GM12891 (cell line): ENCODE data around the gene COG7.
"Not testable (repeated sequence)": the region's sequence is repeated elsewhere in the genome, so short reads cannot be mapped to it uniquely, and the experiment has no call there.

Experiments
- DNase-seq: peaks from one replicate; pipeline ENCODE4 v3.0.0; 2011; ENCODE audit warnings: low spot score; ENCODE audit not compliant: insufficient read length
- FAIRE-seq: peaks from 2 replicates; lab custom pipeline; 2011; peaks lifted over from hg19 to GRCh38; lab: Jason Lieb, UNC
- PAX5 ChIP-seq: IDR thresholded peaks from 2 replicates; pipeline ENCODE4 v1.6.1; 2011; ENCODE audit warnings: low read length, moderate library complexity, mild to moderate bottlenecking; ENCODE audit not compliant: insufficient read depth, severe bottlenecking
- POLR2A ChIP-seq: IDR thresholded peaks from 2 replicates; pipeline ENCODE4 v1.6.1; 2011; ENCODE audit warnings: low read depth, low read length, control low read depth
- POLR2AphosphoS5 ChIP-seq: IDR thresholded peaks from 2 replicates; pipeline ENCODE4 v1.6.1; 2011; ENCODE audit warnings: low read depth, low read length, control low read depth
- POU2F2 ChIP-seq: IDR thresholded peaks from 2 replicates; pipeline ENCODE4 v1.6.1; 2011; ENCODE audit warnings: low read depth, mild to moderate bottlenecking, control low read depth, low read length, moderate library complexity
- SPI1 ChIP-seq: IDR thresholded peaks from 2 replicates; pipeline ENCODE4 v1.6.1; 2011; ENCODE audit warnings: low read depth, low read length, control low read depth
- TAF1 ChIP-seq: IDR thresholded peaks from 2 replicates; pipeline ENCODE4 v1.6.1; 2011; ENCODE audit warnings: low read depth, low read length, control low read depth

COG7 gene

DNA sequence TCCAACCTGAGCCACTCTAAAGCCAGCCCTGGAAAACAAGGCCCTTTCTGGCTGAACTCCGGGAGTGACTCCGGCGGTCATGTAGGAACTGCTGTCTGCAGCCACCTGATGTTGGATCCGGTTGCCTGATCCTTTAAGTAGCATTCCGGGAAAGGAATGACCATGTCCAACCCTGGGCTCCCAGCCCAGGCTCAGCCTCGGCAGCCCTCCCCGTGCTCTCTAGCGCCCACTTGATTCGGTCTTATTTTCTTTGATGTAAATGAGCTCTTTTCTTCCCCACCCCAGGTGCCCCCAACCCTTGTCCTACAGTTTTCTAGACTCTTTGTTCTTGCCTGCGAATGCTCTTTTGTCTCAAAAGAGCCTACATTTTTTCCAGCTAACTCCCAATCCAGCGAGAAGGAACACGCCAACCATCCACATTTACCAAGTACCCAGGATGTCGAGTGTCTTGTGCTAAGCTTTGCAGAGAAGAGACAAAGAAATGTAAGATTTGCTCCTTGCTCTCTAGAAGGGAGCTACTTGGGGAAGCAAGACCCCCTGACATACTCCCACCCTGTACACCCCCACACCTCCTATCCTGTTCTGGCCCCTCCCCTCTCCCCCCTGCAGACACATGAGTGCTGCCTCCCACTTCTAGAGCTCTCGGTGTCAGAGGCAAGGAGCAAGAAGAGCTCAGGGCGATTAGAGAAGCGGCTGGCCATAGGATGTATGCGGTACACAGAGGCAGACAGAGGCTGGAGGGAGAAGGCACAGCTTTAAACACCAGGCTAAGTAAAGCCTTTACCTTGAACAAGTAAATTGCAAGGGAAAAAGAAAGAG, 53.8 kb downstream of the COG7 start:
- TF ChIP-seq POU2F2 (no peak), SPI1 (no peak), POLR2AphosphoS5 (no peak), TAF1 (no peak), POLR2A (no peak), PAX5 (no peak)
- DNase-seq (no peak), FAIRE-seq (no peak)

DNA sequence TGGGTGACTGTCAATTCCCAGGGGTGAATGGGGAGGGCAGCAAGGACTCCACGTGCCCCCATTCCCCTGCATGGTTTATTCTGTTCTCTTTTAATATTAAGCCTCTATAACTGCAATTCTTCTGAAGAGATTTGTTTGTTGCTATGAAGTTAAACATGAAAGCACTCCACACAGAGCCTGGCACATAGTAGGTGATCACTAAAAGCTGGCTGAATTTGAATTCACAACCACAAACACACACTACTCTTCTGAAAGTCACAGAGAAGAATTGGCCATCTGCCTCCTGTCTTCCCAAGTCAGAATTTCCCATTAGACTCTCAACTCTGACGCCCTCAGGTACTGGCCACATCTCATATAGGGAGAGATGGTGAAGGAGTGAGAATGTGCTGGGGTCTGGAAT, 55.5 kb downstream of the COG7 start:
- DNase-seq (no peak), FAIRE-seq (no peak)
- TF ChIP-seq POLR2AphosphoS5 (no peak), SPI1 (no peak), TAF1 (no peak)

DNA sequence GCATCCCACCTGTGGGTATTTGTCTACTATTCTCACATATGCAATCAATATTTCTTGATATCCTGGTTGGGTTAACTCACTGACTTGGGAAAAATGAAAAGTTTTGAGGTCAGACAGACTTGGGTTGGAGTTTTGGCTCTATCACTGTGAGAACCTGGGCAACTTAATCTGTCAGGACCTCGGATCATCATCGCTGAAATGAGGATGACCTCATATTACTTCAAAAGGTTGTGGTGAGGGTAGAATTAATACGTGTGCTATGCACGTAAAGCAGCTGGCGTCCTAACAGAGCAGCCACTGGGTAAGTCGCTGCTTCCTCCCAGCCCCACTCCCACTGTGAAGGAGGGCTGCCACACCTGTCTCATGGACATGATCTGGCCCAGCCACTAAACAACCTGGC, 57.3 kb downstream of the COG7 start:
- DNase-seq (no peak), FAIRE-seq (no peak)
- TF ChIP-seq PAX5 (no peak), POU2F2 (no peak), POLR2AphosphoS5 (no peak), SPI1 (no peak), POLR2A (no peak), TAF1 (no peak)

DNA sequence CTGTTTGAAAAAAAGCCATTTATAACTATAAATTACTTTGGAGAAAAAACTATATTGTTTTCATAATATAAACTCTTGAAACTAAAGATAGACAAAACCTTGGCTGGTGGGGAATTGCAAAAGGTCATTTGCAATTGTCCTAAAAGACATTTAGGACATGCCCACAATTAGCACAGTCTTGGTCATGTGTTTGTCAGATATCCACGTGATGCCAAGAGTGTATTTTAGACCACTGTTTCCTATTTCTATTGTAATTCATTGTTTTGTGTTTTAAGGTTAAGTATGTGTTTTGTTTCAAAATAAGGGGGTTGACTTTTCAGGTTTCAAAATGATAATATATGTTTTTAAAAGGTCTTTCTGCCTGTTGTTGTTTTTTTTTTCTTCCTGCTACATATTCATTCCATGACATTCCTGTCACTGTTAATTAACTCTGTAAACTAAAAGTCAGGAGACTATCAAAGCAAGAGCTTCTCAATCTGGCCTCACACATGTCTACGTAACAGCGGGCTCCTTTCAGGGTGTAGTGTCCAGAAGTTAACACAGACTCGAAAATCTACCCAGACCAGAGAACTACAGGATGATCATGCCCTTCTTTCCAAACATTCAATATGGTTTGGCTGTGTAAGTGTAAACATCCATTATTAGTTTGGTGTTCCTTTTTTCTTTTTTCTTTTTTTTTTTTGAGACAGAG, 58.7 kb downstream of the COG7 start:
- TF ChIP-seq POLR2A, result no peak
- no peak for TF ChIP-seq PAX5
- no peak for TF ChIP-seq SPI1
- TF ChIP-seq POLR2AphosphoS5, result no peak
- TF ChIP-seq POU2F2, result no peak
- no peak for TF ChIP-seq TAF1
- FAIRE-seq, result no peak
- no peak for DNase-seq

DNA sequence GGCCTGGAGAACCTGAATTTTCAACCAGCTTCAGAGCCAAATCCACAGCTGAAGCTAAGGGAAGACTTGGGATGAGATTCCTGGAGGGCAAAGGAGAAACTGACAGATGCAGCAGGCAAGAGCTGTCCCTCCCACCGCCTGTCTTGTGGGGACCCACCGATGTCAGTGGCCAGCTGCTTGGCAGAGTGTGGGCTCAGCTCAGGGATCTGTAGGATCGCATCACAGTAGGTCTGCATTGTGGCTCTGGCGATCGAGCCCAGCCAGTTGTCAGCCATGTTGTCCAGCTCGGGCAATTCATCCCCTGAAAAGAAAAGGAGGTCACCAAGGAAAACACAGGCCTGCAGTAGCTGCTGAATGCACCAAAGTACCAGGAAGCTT, 60.8 kb downstream of the COG7 start:
- DNase-seq (no peak), FAIRE-seq (no peak)
- no peak for TF ChIP-seq POU2F2
- TF ChIP-seq TAF1, result no peak
- no peak for TF ChIP-seq PAX5
- no peak for TF ChIP-seq SPI1
- no peak for TF ChIP-seq POLR2AphosphoS5
- TF ChIP-seq POLR2A, result no peak

DNA sequence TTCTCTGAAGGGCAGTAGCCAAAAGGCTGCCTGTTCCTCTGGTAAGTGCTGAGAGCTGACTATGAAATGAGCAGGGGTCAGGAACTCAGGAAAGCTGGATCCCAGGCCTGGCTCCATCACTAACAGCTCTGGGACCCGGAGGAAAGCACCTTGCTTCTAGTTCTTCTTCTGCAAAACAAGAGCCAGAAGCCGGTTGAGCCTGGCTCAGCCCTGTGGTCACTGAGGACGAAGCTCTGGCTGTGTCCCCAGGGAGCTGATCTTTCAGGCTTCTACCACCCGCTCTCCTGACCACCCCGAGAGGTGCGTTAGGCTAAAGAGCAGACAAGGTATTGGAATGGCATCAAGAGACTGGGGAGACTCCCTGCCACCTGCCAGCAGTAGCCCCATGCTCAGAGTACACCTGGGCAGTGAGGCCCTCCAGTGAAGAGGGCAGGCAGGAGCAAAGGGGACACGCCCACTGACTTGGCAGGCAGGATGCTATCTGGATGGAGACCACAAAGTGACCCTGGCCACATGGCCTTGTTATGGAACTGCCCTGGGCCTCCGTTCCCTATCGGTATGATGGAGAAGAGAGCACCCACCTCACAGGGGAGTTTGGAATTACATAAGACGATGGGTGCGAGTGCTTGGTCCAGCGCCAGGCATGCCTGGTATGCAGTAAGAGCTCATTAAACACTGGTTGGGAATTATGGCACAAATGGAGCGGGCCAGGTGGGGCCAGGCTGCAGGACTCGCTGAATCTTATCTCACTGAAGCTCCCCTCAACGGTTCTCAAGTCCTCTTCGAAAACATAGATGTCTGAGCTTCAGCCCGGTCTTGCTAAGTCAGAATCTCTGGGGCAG, 61.4 kb downstream of the COG7 start:
- DNase-seq (no peak), FAIRE-seq (no peak)
- TF ChIP-seq POLR2A (no peak), POLR2AphosphoS5 (no peak), POU2F2 (no peak), TAF1 (no peak), PAX5 (no peak), SPI1 (no peak)

DNA sequence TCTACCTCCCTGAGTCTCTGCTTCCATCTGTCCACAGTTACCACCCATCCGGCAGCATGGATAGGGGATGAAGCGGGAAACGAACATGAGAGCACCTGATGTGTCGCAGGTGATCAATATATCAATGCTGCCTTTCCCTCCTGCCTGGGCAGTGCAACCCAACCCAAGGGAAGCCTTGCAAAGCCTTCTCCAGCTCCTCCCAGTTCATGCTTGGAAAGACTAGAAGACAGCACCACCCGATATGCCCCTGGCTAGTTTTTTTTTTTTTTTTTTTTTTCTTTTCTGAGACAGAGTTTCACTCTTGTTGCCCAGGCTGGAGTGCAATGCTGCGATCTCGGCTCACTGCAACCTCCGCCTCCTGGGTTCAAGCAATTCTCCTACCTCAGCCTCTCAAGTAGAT, 63.1 kb downstream of the COG7 start:
- DNase-seq, FAIRE-seq: not testable (repeated sequence)

DNA sequence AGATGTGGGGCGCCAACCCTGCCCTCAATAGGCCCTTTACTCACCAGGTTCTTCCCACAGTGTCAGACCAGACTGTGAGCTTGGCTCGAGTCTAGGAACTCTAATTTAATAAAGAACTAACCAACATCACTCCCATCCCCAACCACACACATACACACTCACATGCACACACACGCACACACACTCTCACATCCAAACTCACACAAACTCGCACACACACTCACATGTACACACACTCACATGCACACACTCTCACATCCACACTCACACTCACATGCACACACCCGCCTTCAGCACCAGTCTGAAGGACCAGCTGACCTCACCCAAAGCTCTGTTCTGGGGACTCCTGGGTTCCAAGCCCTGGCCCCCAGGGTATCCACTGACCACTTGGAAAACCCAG, 63.8 kb downstream of the COG7 start:
- TF ChIP-seq SPI1 (no peak), POLR2AphosphoS5 (no peak), POU2F2 (no peak)
- DNase-seq, result no peak
- no peak for FAIRE-seq

DNA sequence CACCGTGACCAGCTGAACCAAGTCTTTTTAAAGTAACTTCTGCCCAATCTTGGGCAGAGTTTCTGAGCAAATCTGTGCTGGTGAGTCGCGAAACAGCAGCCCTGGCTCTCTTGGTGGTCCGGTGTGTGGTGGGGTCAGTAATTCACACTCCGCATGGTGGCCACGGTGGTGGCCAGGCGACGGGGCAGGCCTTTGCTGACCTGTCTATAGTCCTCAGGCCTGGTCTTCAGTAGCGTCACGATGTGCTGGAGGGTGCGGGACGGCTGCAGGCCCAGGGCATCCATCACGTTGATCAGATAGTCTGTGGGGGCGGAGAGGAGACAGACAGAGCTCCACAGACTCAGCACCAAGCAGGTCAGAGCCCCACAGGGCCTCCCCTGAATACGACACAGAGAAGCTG, 64.2 kb downstream of the COG7 start:
- FAIRE-seq, result no peak
- DNase-seq, result no peak
- TF ChIP-seq SPI1, result no peak
- TF ChIP-seq POLR2A, result no peak

DNA sequence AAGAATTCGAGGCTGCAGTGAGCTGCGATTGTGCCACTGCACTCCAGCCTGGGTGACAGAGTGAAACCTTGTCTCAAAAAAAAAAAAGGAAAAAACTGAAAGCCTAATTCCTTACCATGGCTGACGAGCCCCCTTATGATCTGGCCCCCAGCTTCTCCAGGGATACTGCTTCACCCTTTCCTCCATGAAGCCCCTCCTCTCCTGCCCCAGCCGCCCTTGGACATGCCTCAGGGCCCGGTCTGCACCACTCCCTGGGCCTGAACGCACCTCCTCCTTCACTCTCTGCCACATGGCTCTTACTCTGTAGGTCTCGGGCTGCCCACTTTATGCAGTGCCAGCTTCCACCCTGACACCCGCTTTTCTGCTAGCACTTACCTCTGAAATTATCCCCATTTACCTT, 65.3 kb downstream of the COG7 start:
- DNase-seq (no peak), FAIRE-seq (no peak)
- TF ChIP-seq PAX5, result no peak
- TF ChIP-seq POLR2AphosphoS5, result no peak
- no peak for TF ChIP-seq POU2F2
- TF ChIP-seq SPI1, result no peak
- TF ChIP-seq TAF1, result no peak
- TF ChIP-seq POLR2A, result no peak

DNA sequence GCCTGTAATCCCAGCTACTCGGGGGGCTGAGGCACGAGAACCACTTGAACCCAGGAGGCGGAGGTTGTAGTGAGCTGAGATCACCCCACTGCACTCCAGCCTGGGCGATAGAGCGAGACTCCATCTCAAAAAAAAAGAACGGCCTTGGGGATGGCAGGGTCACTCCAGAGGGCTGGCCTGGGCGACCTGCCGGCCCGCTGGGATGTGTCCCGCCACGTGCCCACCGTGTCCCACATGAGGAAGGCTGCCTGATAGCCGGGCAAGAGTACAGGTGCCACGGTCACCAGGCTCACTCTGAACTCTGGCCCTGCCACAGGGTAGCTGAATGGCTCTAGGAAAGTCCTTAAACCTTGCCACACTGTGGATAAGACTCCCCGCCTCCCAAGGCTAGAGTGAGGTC, 67.5 kb downstream of the COG7 start:
- no peak for TF ChIP-seq POLR2AphosphoS5
- no peak for TF ChIP-seq TAF1
- no peak for TF ChIP-seq POU2F2
- TF ChIP-seq SPI1, result no peak
- DNase-seq (no peak), FAIRE-seq (no peak)
